ENCODE results near the gene TTC17. TPM values are rescaled to one million over a fixed set of nuclear protein-coding genes. Genes with fewer than 3 reads are reported as not detected.

TTC17 gene
- total and polyA plus RNA-seq, 2 of the 4 experiments (the other 2 are of a cell fraction), result 56.3 to 61.3 TPM

DNA sequence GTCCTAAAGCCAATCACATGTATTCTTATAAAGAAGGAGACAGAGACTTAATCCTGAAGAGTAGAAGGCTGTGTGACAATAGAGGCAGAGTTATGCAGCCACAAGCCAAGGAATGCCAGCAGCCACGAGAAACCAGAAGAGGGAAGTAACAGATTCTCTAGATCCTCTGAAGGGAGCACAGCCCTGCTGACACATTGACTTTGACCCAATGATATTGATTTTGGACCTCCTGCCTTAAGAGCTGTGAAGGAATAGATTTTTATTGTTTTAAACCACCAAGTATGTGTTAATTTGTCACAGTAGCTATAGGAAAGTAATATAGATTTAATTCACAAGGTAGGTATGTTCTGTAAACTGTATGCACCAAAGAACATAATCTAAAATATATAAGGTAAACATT is 103.6 kb downstream of the TTC17 start:
- no peaks in the 10 kb centered on the region for H3K4me1 ChIP-seq (ENCODE audit: control insufficient read depth, insufficient read depth, low read length)
- no peak overlapping the region for H2BK15ac ChIP-seq (ENCODE audit: low read depth, low read length)
- ChIA-PET CTCF (no interaction called here), POLR2A (ENCODE audit: unreplicated experiment) (no interaction called here)
- no peak overlapping the region for H3K4me2 ChIP-seq (ENCODE audit: low read depth, low read length)
- no peak overlapping the region for H3K9ac ChIP-seq (ENCODE audit: low read depth, low read length)
- H3K56ac ChIP-seq (ENCODE audit: extremely low read depth, insufficient read depth, low read length), result no peak overlapping the region
- ATAC-seq (ENCODE audit: low read depth) (no peak), DNase-seq (no peak)
- H4K8ac ChIP-seq (ENCODE audit: low read depth in 2 of 2, low read length in 2 of 2), result no peak overlapping the region
- no CpG with 5 or more reads among the region's 1 CpG for WGBS, 2 experiments (ENCODE audit: extremely low coverage in 2 of 2, insufficient read length in 1 of 2)
- peaks cover 2% of the 10 kb centered on the region for H3K9me3 ChIP-seq (ENCODE audit: control insufficient read depth, insufficient read depth, low read length)
- no peaks in the 10 kb centered on the region for H3K27me3 ChIP-seq (ENCODE audit: control insufficient read depth, insufficient read depth, low read length)
- BruUV-seq (replicated peaks), result no TSS peak
- H3K14ac ChIP-seq (replicated peaks; ENCODE audit: low read depth, low read length), result no peak overlapping the region
- H3K4ac ChIP-seq (ENCODE audit: low read depth, low read length), result no peak overlapping the region
- no peak overlapping the region for H2AK5ac ChIP-seq (ENCODE audit: low read depth, low read length)
- in situ Hi-C loops (cut with MboI; ENCODE audit: low sequenced_read_pairs) (no loop called here), dilution Hi-C loops (cut with HindIII; ENCODE audit: low sequenced_read_pairs, unreplicated experiment) (no loop called here), intact Hi-C loops (cut with micrococcal nuclease) (no loop called here)
- no peak overlapping the region for H2BK5ac ChIP-seq (ENCODE audit: low read depth, low read length, poor library complexity, severe bottlenecking)
- no peak overlapping the region for H3K18ac ChIP-seq (ENCODE audit: low read depth, low read length)
- no peak overlapping the region for H2AFZ ChIP-seq (replicated peaks; ENCODE audit: low read length, poor library complexity)
- TF ChIP-seq MAFK (IDR thresholded peaks at IDR 0.05; ENCODE audit: low read depth, low read length) (no peak), MXI1 (IDR thresholded peaks at IDR 0.05; ENCODE audit: borderline replicate concordance, low read depth, low read length) (no peak), BHLHE40 (IDR thresholded peaks at IDR 0.05; ENCODE audit: low read depth, low read length) (no peak), RFX5 (IDR thresholded peaks at IDR 0.05; ENCODE audit: low read depth, low read length) (no peak), RCOR1 (IDR thresholded peaks at IDR 0.05; ENCODE audit: insufficient replicate concordance, low read length) (no peak), NFE2L2 (IDR thresholded peaks at IDR 0.05; ENCODE audit: low read depth, low read length) (no peak), POLR2A (IDR thresholded peaks at IDR 0.05; ENCODE audit: low read depth, low read length) (no peak), FOS (IDR thresholded peaks at IDR 0.05; ENCODE audit: low read depth, low read length) (no peak), SMC3 (IDR thresholded peaks at IDR 0.05; ENCODE audit: low read depth, low read length) (no peak), CHD1 (IDR thresholded peaks at IDR 0.05; ENCODE audit: low read depth, low read length) (no peak), MAZ (IDR thresholded peaks at IDR 0.05; ENCODE audit: borderline replicate concordance, low read depth, low read length) (no peak), CEBPB (IDR thresholded peaks at IDR 0.05; ENCODE audit: low read depth, low read length) (no peak), RAD21 (IDR thresholded peaks at IDR 0.05; ENCODE audit: low read length) (no peak)
- TF ChIP-seq, protein P1, sequence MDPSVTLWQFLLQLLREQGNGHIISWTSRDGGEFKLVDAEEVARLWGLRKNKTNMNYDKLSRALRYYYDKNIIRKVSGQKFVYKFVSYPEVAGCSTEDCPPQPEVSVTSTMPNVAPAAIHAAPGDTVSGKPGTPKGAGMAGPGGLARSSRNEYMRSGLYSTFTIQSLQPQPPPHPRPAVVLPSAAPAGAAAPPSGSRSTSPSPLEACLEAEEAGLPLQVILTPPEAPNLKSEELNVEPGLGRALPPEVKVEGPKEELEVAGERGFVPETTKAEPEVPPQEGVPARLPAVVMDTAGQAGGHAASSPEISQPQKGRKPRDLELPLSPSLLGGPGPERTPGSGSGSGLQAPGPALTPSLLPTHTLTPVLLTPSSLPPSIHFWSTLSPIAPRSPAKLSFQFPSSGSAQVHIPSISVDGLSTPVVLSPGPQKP (IDR thresholded peaks at IDR 0.05; ENCODE audit: borderline replicate concordance, low read depth, low read length), result no peak
- TF ChIP-seq, protein P2, sequence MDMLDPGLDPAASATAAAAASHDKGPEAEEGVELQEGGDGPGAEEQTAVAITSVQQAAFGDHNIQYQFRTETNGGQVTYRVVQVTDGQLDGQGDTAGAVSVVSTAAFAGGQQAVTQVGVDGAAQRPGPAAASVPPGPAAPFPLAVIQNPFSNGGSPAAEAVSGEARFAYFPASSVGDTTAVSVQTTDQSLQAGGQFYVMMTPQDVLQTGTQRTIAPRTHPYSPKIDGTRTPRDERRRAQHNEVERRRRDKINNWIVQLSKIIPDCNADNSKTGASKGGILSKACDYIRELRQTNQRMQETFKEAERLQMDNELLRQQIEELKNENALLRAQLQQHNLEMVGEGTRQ (IDR thresholded peaks at IDR 0.05; ENCODE audit: low read depth, low read length), result no peak
- TF ChIP-seq, protein P3, sequence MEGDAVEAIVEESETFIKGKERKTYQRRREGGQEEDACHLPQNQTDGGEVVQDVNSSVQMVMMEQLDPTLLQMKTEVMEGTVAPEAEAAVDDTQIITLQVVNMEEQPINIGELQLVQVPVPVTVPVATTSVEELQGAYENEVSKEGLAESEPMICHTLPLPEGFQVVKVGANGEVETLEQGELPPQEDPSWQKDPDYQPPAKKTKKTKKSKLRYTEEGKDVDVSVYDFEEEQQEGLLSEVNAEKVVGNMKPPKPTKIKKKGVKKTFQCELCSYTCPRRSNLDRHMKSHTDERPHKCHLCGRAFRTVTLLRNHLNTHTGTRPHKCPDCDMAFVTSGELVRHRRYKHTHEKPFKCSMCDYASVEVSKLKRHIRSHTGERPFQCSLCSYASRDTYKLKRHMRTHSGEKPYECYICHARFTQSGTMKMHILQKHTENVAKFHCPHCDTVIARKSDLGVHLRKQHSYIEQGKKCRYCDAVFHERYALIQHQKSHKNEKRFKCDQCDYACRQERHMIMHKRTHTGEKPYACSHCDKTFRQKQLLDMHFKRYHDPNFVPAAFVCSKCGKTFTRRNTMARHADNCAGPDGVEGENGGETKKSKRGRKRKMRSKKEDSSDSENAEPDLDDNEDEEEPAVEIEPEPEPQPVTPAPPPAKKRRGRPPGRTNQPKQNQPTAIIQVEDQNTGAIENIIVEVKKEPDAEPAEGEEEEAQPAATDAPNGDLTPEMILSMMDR (conservative IDR thresholded peaks at IDR 0.05; ENCODE audit: low read depth, low read length), result no peak
- no peak overlapping the region for H3K27ac ChIP-seq (ENCODE audit: insufficient read depth, low read length)
- 0 out of 2 replicates have a peak, but pooled peaks cover 3% of the 10 kb centered on the region for H3K9me1 ChIP-seq (ENCODE audit: insufficient read depth, low read length)
- no peaks in the 10 kb centered on the region for H3K79me1 ChIP-seq (ENCODE audit: low read depth in 1 of 2, low read length in 2 of 2)
- no peak overlapping the region for H4K91ac ChIP-seq (ENCODE audit: insufficient read depth, low read depth, low read length)
- H4K5ac ChIP-seq (ENCODE audit: low read depth, low read length), result no peak overlapping the region
- H3K23ac ChIP-seq (ENCODE audit: low read depth, low read length), result no peak overlapping the region
- peaks cover 27% of the 10 kb centered on the region for H3K36me3 ChIP-seq (ENCODE audit: control insufficient read depth, insufficient read depth, low read length)
- H2BK120ac ChIP-seq (ENCODE audit: low read depth, low read length), result no peak overlapping the region
- H2AK9ac ChIP-seq (replicated peaks; ENCODE audit: low read depth, low read length, poor library complexity), result no peak overlapping the region
- H3K4me3 ChIP-seq (ENCODE audit: insufficient read depth, low read depth, low read length), result no peak overlapping the region
- no peak overlapping the region for H2BK20ac ChIP-seq (ENCODE audit: low read depth, low read length)
- H4K20me1 ChIP-seq (ENCODE audit: insufficient read depth, low read length), result no peaks in the 10 kb centered on the region
